Endothelial cell of umbilical vein (primary cell): ENCODE results near the gene TAF5L. TPM values are rescaled to one million over a fixed set of nuclear protein-coding genes. Genes with fewer than 3 reads are reported as not detected.

Experiments
- BruUV-seq: library from RNA; stranded (reverse); fragments of 400-500 nt; replicated peaks from 2 replicates; lab custom pipeline; 2021; lab: Mats Ljungman, UMichigan
- CTCF ChIA-PET: fragments of 300-600, 350-600 bp; sonication (Branson Sonifier 250); formaldehyde crosslinking; loops from one replicate; lab custom pipeline; 2021; ENCODE audit warnings: antibody characterized with exemption, inconsistent platforms; lab: Charles Lee
- POLR2A ChIA-PET: fragments of 300-600, 350-600 bp; sonication (Branson Sonifier 250); formaldehyde crosslinking; loops from one replicate; lab custom pipeline; 2021; ENCODE audit warnings: antibody characterized with exemption, inconsistent platforms; lab: Charles Lee
- DNase-seq: peaks from one replicate; pipeline ENCODE4 v3.0.0-alpha.2; 2011; ENCODE audit warnings: low read depth, low spot score
- FAIRE-seq: peaks from 2 replicates; lab custom pipeline; 2011; peaks lifted over from hg19 to GRCh38; lab: Jason Lieb, UNC
- H2AFZ ChIP-seq: 2 replicates; pipeline ENCODE4 v1.6.0; 2012; ENCODE audit warnings: low read depth, low read length, control low read depth, inconsistent platforms
- H3K27ac ChIP-seq: 2 replicates; pipeline ENCODE4 v1.5.1; 2011; ENCODE audit warnings: low read depth, mild to moderate bottlenecking, control low read depth, low read length, moderate library complexity; ENCODE audit not compliant: insufficient read depth
- H3K27me3 ChIP-seq, 2 experiments: 2 replicates each; pipeline versions ENCODE4 v1.6.0 to v1.6.1; 2011; ENCODE audit warnings: low read length in 2 of 2, mixed read lengths in 1 of 2; ENCODE audit not compliant: control insufficient read depth in 2 of 2, insufficient read depth in 2 of 2
- H3K36me3 ChIP-seq, 2 experiments: 2 replicates in 1 of 2; 3 replicates in 1 of 2; pipeline ENCODE4 v1.5.1; 2011; ENCODE audit warnings: low read length in 2 of 2, mild to moderate bottlenecking in 1 of 2, moderate library complexity in 1 of 2; ENCODE audit not compliant: control insufficient read depth in 2 of 2, insufficient read depth in 2 of 2; ENCODE audit errors: extremely low read depth in 1 of 2
- H3K4me1 ChIP-seq: 3 replicates; pipeline ENCODE4 v1.5.1; 2011; ENCODE audit warnings: mild to moderate bottlenecking, low read length; ENCODE audit not compliant: control insufficient read depth, insufficient read depth; ENCODE audit errors: extremely low read depth
- H3K4me2 ChIP-seq: 2 replicates; pipeline ENCODE4 v1.6.1; 2011; ENCODE audit warnings: low read length, control low read depth, mixed read lengths; ENCODE audit not compliant: insufficient read depth
- H3K4me3 ChIP-seq, 3 experiments: fragments of 200-600 bp in 1 of 3; sonication (generic), shearing (Covaris generic) in 1 of 3; replicated peaks in 1 of 3; 2 replicates each; pipeline ENCODE4 v1.5.1; 2011 to 2016; ENCODE audit warnings: control low read depth in 3 of 3, low read length in 3 of 3, mild to moderate bottlenecking in 2 of 3, inconsistent platforms in 1 of 3, low read depth in 1 of 3, moderate library complexity in 1 of 3; ENCODE audit not compliant: insufficient read depth in 1 of 3
- H3K79me2 ChIP-seq: 2 replicates; pipeline ENCODE4 v1.6.0; 2012; ENCODE audit warnings: low read length, inconsistent platforms; ENCODE audit not compliant: control insufficient read depth, insufficient read depth
- H3K9ac ChIP-seq: replicated peaks from 2 replicates; pipeline ENCODE3; 2011; ENCODE audit warnings: low read length, control low read depth; ENCODE audit not compliant: insufficient read depth; ENCODE audit errors: extremely low read depth
- H3K9me1 ChIP-seq: replicated peaks from 3 replicates; pipeline ENCODE4 v1.6.0; 2011; ENCODE audit warnings: mild to moderate bottlenecking, low read length; ENCODE audit not compliant: control insufficient read depth, insufficient read depth; ENCODE audit errors: extremely low read depth
- H3K9me3 ChIP-seq: replicated peaks from 2 replicates; pipeline ENCODE4 v1.5.1; 2012; ENCODE audit warnings: low read length, inconsistent platforms; ENCODE audit not compliant: control insufficient read depth, insufficient read depth
- H4K20me1 ChIP-seq: replicated peaks from 2 replicates; pipeline ENCODE3; 2011; ENCODE audit warnings: mild to moderate bottlenecking, low read length; ENCODE audit not compliant: control insufficient read depth, insufficient read depth; ENCODE audit errors: extremely low read depth
- EZH2 ChIP-seq: IDR thresholded peaks from 2 replicates; pipeline ENCODE4 v1.6.1; 2012; ENCODE audit warnings: borderline replicate concordance, low read depth, mild to moderate bottlenecking, moderate library complexity, low read length, inconsistent platforms; ENCODE audit not compliant: severe bottlenecking
- FOS ChIP-seq: IDR thresholded peaks from 2 replicates; pipeline ENCODE4 v1.6.1; 2011; ENCODE audit warnings: mild to moderate bottlenecking, low read length, moderate library complexity, borderline replicate concordance; ENCODE audit not compliant: insufficient read depth
- GATA2 ChIP-seq: IDR thresholded peaks from 2 replicates; pipeline ENCODE4 v1.7.0; 2011; ENCODE audit warnings: low read depth, mild to moderate bottlenecking, moderate library complexity, mixed read lengths, low read length; ENCODE audit not compliant: insufficient read length, insufficient read depth
- JUN ChIP-seq: IDR thresholded peaks from 2 replicates; pipeline ENCODE4 v1.6.1; 2011; ENCODE audit warnings: borderline replicate concordance, low read depth; ENCODE audit not compliant: insufficient read length, insufficient read depth
- MYC ChIP-seq: IDR thresholded peaks from one replicate; pipeline ENCODE4 v1.6.1; 2011; ENCODE audit warnings: mild to moderate bottlenecking, low read depth, low read length
- POLR2A ChIP-seq: IDR thresholded peaks from 2 replicates; pipeline ENCODE4 v1.6.1; 2012; ENCODE audit warnings: low read depth, mild to moderate bottlenecking, control low read depth, low read length
- POLR2AphosphoS5 ChIP-seq: IDR thresholded peaks from 2 replicates; pipeline ENCODE4 v1.6.1; 2012; ENCODE audit warnings: low read depth, mild to moderate bottlenecking, control low read depth, low read length, moderate library complexity; ENCODE audit not compliant: insufficient read depth
- dilution Hi-C: fragments of 300-500 bp; cut with MboI; formaldehyde crosslinking; loops from one replicate; pipeline ENCODE4 v1.15.0; 2019; ENCODE audit warnings: low sequenced_read_pairs; ENCODE audit not compliant: extremely low pct_ligation_motif_present
- intact Hi-C: fragments of 100-400 bp; cut with micrococcal nuclease; formaldehyde crosslinking; loops from one replicate; pipeline ENCODE4 v1.10.0; 2022
- polyA plus RNA-seq, 4 experiments: library from polyadenylated mRNA; depleted of rRNA in 3 of 4; stranded (reverse) in 3 of 4; unstranded in 1 of 4; fragments of >200 nt; gene quantifications; 2 replicates each; pipeline versions ENCODE4 v1.2.1 to v1.2.3, GENCODE V29; 2011 to 2012; ENCODE audit warnings: missing spikeins in 1 of 4
- total RNA-seq: library from RNA; stranded (reverse); gene quantifications from 2 replicates; pipeline ENCODE4 v1.2.3, GENCODE V29; 2021
- TF ChIP-seq, protein P1 (sequence below): IDR thresholded peaks from 2 replicates; pipeline ENCODE4 v1.6.1; 2011; ENCODE audit not compliant: insufficient read depth, insufficient read length
- TF ChIP-seq, protein P2 (sequence below), 2 donors: IDR thresholded peaks; 1 replicate in 1 of 2; 2 replicates in 1 of 2; pipeline ENCODE4 v1.5.1; 2011; ENCODE audit warnings: low read length in 2 of 2, mild to moderate bottlenecking in 2 of 2, moderate library complexity in 2 of 2, control low read depth in 1 of 2, inconsistent platforms in 1 of 2, low read depth in 1 of 2; ENCODE audit not compliant: insufficient read depth in 1 of 2; ENCODE audit errors: extremely low read depth in 1 of 2

Gene TAF5L
- total and polyA plus RNA-seq, 2 donors (not counting 3 experiments of a cell fraction or from before 2014, with no cell fraction given), result 21.1 to 24.8 TPM

DNA sequence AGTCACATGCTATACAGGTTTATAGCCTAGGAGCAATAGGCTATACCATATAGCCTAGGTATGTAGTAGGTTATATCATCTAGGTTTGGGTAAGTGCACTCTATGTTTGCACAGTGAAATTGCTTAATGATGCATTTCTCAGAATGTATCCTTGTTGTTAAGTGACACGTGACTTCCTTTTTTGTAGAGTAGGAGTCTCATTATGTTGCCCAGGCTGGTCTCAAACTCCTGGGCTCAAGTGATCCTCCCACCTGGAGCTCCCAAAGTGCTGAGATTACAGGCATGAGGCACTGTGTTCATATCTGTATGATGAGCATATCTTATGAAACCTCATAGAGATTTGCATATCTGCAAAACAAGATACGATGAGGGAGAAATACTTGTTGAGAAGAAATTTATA is 53.6 kb downstream of the TAF5L start:
- TF ChIP-seq POLR2A (no peak), EZH2 (no peak), POLR2AphosphoS5 (no peak), FOS (no peak), MYC (no peak), GATA2 (no peak), JUN (no peak)
- TF ChIP-seq, protein P1, sequence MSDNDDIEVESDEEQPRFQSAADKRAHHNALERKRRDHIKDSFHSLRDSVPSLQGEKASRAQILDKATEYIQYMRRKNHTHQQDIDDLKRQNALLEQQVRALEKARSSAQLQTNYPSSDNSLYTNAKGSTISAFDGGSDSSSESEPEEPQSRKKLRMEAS, result no peak
- TF ChIP-seq, protein P2, sequence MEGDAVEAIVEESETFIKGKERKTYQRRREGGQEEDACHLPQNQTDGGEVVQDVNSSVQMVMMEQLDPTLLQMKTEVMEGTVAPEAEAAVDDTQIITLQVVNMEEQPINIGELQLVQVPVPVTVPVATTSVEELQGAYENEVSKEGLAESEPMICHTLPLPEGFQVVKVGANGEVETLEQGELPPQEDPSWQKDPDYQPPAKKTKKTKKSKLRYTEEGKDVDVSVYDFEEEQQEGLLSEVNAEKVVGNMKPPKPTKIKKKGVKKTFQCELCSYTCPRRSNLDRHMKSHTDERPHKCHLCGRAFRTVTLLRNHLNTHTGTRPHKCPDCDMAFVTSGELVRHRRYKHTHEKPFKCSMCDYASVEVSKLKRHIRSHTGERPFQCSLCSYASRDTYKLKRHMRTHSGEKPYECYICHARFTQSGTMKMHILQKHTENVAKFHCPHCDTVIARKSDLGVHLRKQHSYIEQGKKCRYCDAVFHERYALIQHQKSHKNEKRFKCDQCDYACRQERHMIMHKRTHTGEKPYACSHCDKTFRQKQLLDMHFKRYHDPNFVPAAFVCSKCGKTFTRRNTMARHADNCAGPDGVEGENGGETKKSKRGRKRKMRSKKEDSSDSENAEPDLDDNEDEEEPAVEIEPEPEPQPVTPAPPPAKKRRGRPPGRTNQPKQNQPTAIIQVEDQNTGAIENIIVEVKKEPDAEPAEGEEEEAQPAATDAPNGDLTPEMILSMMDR (IDR thresholded peaks at IDR 0.05; ENCODE audit: extremely low read depth in 1 of 2, insufficient read depth in 1 of 2, low read depth in 1 of 2, low read length in 2 of 2), result no peak
- no peaks in the 10 kb centered on the region for H4K20me1 ChIP-seq
- no peaks in the 10 kb centered on the region for H3K9me1 ChIP-seq
- CTCF ChIA-PET, result no interaction called here
- H3K4me2 ChIP-seq, result no peak overlapping the region
- BruUV-seq, result no TSS peak
- no peaks in the 10 kb centered on the region for H3K79me2 ChIP-seq
- intact Hi-C loops (no loop called here), dilution Hi-C loops (no loop called here)
- POLR2A ChIA-PET, result no interaction called here
- FAIRE-seq (no peak), DNase-seq (no peak)
- H3K9ac ChIP-seq, result no peak overlapping the region
- H3K4me3 ChIP-seq, result no peak overlapping the region
- no peaks in the 10 kb centered on the region for H3K27me3 ChIP-seq
- H3K36me3 ChIP-seq, result no peaks in the 10 kb centered on the region
- no peak overlapping the region for H2AFZ ChIP-seq
- no peaks in the 10 kb centered on the region for H3K9me3 ChIP-seq
- H3K4me1 ChIP-seq, result no peaks in the 10 kb centered on the region
- H3K27ac ChIP-seq, result no peak overlapping the region
